ENCODE measurements around the gene TIPIN.

DNA sequence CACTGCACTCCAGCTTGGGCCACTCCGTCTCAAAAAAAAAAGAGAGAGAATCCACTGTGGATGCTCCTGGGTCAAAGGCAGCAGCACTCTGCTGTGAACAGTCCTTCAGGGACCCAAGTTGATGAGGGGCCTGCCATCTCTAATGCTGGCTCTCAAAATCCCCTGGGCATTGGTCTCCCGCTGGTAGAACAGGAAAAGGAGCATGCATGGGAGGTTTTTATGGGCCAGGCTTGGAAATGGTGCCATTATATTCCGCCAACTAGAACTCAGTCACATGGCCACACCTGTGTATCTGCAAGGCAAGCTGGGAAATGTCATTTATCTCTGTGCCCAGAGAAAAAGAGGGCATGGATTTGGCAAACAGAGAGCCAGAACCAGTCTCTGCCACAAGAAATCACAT is 66.5 kb downstream of the TIPIN start:
- TF ChIP-seq, protein P1, sequence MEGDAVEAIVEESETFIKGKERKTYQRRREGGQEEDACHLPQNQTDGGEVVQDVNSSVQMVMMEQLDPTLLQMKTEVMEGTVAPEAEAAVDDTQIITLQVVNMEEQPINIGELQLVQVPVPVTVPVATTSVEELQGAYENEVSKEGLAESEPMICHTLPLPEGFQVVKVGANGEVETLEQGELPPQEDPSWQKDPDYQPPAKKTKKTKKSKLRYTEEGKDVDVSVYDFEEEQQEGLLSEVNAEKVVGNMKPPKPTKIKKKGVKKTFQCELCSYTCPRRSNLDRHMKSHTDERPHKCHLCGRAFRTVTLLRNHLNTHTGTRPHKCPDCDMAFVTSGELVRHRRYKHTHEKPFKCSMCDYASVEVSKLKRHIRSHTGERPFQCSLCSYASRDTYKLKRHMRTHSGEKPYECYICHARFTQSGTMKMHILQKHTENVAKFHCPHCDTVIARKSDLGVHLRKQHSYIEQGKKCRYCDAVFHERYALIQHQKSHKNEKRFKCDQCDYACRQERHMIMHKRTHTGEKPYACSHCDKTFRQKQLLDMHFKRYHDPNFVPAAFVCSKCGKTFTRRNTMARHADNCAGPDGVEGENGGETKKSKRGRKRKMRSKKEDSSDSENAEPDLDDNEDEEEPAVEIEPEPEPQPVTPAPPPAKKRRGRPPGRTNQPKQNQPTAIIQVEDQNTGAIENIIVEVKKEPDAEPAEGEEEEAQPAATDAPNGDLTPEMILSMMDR (IDR thresholded peaks at IDR 0.05): no peak
- TF ChIP-seq POLR2A (IDR thresholded peaks at IDR 0.05): no peak
- peak; percentile 15 for TF ChIP-seq POLR2AphosphoS5 (IDR thresholded peaks at IDR 0.05)

All from prostate gland (tissue), 2 donors.